ENCODE results near the gene DGUOK.
"Not testable (repeated sequence)": the region's sequence is repeated elsewhere in the genome, so short reads cannot be mapped to it uniquely, and the experiment has no call there.

Gene DGUOK

DNA sequence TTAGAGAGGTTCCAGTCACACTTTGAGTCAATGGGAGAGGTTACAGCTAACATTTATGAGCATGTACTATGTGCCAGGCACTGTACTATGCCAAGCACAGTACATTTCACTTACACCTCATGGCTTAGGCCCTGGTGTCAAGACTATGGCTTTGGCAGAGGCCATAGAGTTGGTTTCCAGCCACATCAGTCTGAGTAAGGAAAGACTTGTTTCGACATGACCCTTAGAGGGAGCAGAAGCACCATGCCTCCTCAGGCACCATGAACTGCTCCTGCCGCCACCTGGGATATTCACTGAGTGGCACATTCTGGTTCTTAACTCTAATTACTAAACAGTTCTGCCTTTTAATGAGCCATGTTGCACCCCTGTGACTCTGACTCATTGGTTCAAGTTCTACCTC lies 12.7 kb downstream of the DGUOK start:
- DNase-seq (ENCODE audit: low read depth): no peak

DNA sequence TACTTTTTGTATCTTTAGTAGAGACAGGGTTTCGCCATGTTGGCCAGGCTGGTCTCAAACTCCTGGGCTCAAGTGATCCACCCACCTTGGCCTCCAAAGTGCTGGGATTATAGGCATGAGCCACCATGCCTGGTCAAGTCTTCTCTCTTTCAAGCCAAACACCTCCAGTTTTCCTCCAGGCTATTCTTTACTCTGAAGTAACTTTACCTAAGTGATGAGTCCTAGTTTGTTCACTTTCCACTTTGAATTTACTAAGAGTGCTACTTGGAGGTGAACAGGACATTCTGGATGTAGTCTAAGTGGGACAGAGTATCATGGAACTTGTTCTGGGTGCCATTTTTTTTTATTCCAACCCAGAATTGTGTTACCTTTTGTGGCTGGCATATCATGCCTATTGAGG lies 13.4 kb downstream of the DGUOK start:
- not testable (repeated sequence) for H3K4me3 ChIP-seq (ENCODE audit: low read depth, low read length); DNase-seq (ENCODE audit: low read depth)

More for the DNA sequence above, 12.7 kb downstream of the DGUOK start:
- TF ChIP-seq, protein P1, sequence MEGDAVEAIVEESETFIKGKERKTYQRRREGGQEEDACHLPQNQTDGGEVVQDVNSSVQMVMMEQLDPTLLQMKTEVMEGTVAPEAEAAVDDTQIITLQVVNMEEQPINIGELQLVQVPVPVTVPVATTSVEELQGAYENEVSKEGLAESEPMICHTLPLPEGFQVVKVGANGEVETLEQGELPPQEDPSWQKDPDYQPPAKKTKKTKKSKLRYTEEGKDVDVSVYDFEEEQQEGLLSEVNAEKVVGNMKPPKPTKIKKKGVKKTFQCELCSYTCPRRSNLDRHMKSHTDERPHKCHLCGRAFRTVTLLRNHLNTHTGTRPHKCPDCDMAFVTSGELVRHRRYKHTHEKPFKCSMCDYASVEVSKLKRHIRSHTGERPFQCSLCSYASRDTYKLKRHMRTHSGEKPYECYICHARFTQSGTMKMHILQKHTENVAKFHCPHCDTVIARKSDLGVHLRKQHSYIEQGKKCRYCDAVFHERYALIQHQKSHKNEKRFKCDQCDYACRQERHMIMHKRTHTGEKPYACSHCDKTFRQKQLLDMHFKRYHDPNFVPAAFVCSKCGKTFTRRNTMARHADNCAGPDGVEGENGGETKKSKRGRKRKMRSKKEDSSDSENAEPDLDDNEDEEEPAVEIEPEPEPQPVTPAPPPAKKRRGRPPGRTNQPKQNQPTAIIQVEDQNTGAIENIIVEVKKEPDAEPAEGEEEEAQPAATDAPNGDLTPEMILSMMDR (IDR thresholded peaks at IDR 0.05; ENCODE audit: insufficient read depth, low read depth, low read length, missing control alignments): no peak
- H3K4me3 ChIP-seq (ENCODE audit: low read depth, low read length): no peak overlapping the region

DNA sequence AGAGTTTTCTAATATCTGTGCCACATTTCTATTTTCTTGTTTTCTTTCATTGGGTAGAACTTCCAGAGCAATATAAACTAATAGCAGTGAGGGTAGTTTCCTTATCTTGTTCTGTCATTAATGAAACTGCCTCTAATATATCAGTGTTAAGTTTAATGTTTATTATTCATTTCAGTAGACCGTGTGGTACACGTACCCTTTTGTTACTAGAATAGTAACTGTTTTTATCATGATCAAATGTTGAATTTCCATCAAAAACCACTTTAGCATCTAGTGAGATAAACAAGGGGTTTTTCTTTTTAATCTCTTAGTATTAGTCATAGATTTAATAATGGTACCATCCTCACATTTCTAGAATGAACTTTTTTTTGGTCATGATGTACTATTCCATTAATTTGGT lies 16.0 kb downstream of the DGUOK start:
- TF ChIP-seq, protein P1 (IDR thresholded peaks at IDR 0.05; ENCODE audit: insufficient read depth, low read depth, low read length, missing control alignments): no peak
- H3K4me3 ChIP-seq (ENCODE audit: low read depth, low read length): no peak overlapping the region
- no peak for DNase-seq (ENCODE audit: low read depth)

DNA sequence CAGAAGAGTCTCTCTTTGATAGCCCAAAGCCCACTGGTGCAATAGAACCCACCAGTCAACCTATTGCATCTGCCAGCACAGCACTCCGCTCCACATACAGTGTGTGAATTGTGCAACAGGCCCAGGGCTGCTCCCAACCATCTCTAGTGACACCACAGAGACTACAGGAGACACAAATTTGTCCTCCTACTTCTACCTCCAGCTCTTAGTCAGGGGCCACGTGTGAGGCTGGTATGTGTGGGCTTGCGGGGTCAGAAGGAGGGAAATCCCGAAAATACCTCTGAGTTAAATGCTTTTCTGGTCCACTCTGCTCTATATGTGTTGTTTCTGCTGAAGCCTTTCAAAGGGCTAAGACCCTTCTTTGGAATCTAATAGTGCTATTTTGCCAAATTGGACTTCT lies 18.0 kb downstream of the DGUOK start:
- TF ChIP-seq, protein P1 (IDR thresholded peaks at IDR 0.05; ENCODE audit: insufficient read depth, low read depth, low read length, missing control alignments): no peak
- peak; percentile 24 for DNase-seq (ENCODE audit: low read depth)
- no peak overlapping the region for H3K4me3 ChIP-seq (ENCODE audit: low read depth, low read length)

DNA sequence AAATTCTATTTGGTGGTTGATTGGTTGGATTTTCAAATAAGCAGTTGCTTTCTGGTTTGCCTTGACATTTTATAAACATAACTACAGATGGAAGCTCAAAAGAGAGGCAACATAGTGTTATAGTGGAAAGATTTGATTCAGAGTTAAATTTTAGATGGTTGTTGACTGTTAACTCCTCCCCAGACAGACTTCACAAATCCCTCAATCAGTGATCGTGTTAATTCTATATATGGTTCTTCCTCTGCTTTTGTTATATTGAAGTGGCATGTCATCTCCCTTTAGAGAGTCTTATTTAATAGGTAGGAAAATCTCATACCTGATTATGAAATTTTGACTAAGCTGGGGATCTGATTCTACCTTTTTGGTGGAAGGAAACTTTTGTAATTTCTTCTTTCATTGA lies 19.5 kb downstream of the DGUOK start:
- TF ChIP-seq, protein P1 (IDR thresholded peaks at IDR 0.05; ENCODE audit: insufficient read depth, low read depth, low read length, missing control alignments): no peak
- no peak for DNase-seq (ENCODE audit: low read depth)
- no peak overlapping the region for H3K4me3 ChIP-seq (ENCODE audit: low read depth, low read length)

DNA sequence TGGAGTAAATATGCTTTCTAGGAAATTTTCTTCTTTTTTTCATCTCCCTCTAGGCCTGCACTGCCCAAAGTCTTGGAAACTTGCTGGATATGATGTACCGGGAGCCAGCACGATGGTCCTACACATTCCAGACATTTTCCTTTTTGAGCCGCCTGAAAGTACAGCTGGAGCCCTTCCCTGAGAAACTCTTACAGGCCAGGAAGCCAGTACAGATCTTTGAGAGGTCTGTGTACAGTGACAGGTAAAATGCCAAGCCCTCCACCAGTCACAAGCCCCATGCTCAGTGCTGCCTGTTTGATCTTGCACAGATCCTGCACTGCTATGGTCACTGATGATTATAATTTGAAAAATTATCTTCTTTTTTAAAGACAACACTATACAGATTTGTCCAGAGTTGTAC lies 20.0 kb downstream of the DGUOK start:
- H3K4me3 ChIP-seq (ENCODE audit: low read depth, low read length): no peak overlapping the region
- no peak for DNase-seq (ENCODE audit: low read depth)
- TF ChIP-seq, protein P1 (IDR thresholded peaks at IDR 0.05; ENCODE audit: insufficient read depth, low read depth, low read length, missing control alignments): no peak

DNA sequence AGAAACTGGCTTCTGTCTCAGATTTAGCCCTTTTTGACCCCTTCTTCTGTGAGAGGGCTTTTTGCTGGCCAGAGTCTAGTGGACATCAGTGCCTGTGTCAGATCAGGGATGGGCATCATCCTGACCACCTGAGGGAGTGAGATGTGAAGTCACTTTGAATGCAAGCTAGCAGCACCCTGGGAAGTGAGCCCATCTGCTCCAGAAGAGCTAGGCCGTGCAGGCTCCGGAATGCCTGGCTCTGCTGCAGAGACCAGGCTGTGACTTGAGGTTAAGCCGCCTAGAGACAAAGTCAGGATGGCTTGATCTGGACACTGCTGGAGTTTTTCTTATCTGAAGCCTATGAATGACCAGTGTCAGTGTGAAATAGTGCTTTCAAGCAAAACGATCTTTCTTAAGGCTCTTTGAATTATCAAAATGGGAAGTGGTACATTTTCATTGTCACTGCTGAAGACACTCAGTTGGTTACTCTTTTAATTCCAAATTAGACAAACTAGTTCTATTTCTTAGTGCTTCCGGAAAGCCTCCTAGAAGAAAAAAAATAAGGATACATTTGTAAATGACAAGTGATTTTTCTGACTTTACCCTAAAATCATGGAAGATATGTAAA lies 20.8 kb downstream of the DGUOK start:
- H3K4me3 ChIP-seq (ENCODE audit: low read depth, low read length): no peak overlapping the region
- DNase-seq (ENCODE audit: low read depth): no peak
- TF ChIP-seq, protein P1 (IDR thresholded peaks at IDR 0.05; ENCODE audit: insufficient read depth, low read depth, low read length, missing control alignments): no peak

All from GM12865 (cell line).